Mononuclear cell (primary cell): Measurements from ENCODE around the gene SNX3. TPM values are rescaled to one million over a fixed set of nuclear protein-coding genes. Genes with fewer than 3 reads are reported as not detected.
"Not testable (repeated sequence)": the region's sequence is repeated elsewhere in the genome, so short reads cannot be mapped to it uniquely, and the experiment has no call there.

Experiments used
- H3K27me3 ChIP-seq: 2 replicates; pipeline ENCODE4 v1.6.0; 2011; ENCODE audit warnings: low read length, control low read depth; ENCODE audit not compliant: insufficient read depth
- H3K4me1 ChIP-seq: 2 replicates; pipeline ENCODE4 v1.5.1; 2011; ENCODE audit warnings: mild to moderate bottlenecking, low read length, control low read depth; ENCODE audit not compliant: insufficient read depth
- H3K4me3 ChIP-seq: 2 replicates; pipeline ENCODE4 v1.5.1; 2011; ENCODE audit warnings: mild to moderate bottlenecking, low read length, moderate library complexity
- H3K9me3 ChIP-seq: 2 replicates; pipeline ENCODE4 v1.5.1; 2011; ENCODE audit warnings: low read depth, mild to moderate bottlenecking, control low read depth, low read length
- total RNA-seq: library from RNA; depleted of rRNA; stranded (reverse); fragments of >200 nt; gene quantifications from one replicate; pipeline ENCODE4 v1.2.3, GENCODE V29; 2012

SNX3 gene
- 140 TPM for total RNA-seq

- H3K4me3 ChIP-seq, result peak within 1 kb of the TSS; percentile 96
- peaks cover 42% of the 10 kb centered on the region for H3K4me1 ChIP-seq
- H3K27me3 ChIP-seq, result no peaks in the 10 kb centered on the region
- no peaks in the 10 kb centered on the region for H3K9me3 ChIP-seq
These were observed at the start of gene SNX3 for GRCh38 chr6:108260809-108261569. TSS of gene SNX3 (minus strand) at chr6:108261040. CDS start at chr6:108260921, 119 bp downstream.

GRCh38 chr6:108309844-108310243 lies 49.0 kb upstream of the SNX3 start:
- Histone ChIP-seq H3K4me3 (no peak overlapping the region), H3K4me1 (no peaks in the 10 kb centered on the region), H3K27me3 (no peaks in the 10 kb centered on the region), H3K9me3 (no peaks in the 10 kb centered on the region)

- not testable (repeated sequence) for H3K27me3 ChIP-seq, H3K9me3 ChIP-seq, H3K4me3 ChIP-seq, H3K4me1 ChIP-seq
These were observed 47.8 kb upstream of the SNX3 start for GRCh38 chr6:108308641-108309040.

- Histone ChIP-seq H3K4me3 (no peak overlapping the region), H3K4me1 (no peaks in the 10 kb centered on the region), H3K27me3 (no peaks in the 10 kb centered on the region), H3K9me3 (no peaks in the 10 kb centered on the region)
These were observed 43.8 kb upstream of the SNX3 start for GRCh38 chr6:108304646-108305045.

GRCh38 chr6:108302386-108302785 lies 41.5 kb upstream of the SNX3 start:
- Histone ChIP-seq H3K4me1 (no peaks in the 10 kb centered on the region), H3K27me3 (no peaks in the 10 kb centered on the region), H3K4me3 (no peak overlapping the region), H3K9me3 (no peaks in the 10 kb centered on the region)

GRCh38 chr6:108295676-108296075 lies 34.8 kb upstream of the SNX3 start:
- peaks cover 15% of the 10 kb centered on the region for H3K4me1 ChIP-seq
- H3K27me3 ChIP-seq, result no peaks in the 10 kb centered on the region
- peak overlapping the region; percentile 79 for H3K4me3 ChIP-seq
- H3K9me3 ChIP-seq, result no peaks in the 10 kb centered on the region

- H3K9me3 ChIP-seq, result no peaks in the 10 kb centered on the region
- H3K4me3 ChIP-seq, result peak within 1 kb of the TSS; percentile 79
- H3K4me1 ChIP-seq, result peaks cover 15% of the 10 kb centered on the region
- no peaks in the 10 kb centered on the region for H3K27me3 ChIP-seq
These were observed 34.1 kb upstream of the SNX3 start, which contains the start of gene AFG1L for GRCh38 chr6:108294727-108295625. TSS of gene AFG1L (plus strand) at chr6:108295054. CDS start at chr6:108295080, 26 bp downstream.

GRCh38 chr6:108294297-108294726 lies 33.5 kb upstream of the SNX3 start:
- H3K4me1 ChIP-seq, result peaks cover 15% of the 10 kb centered on the region
- H3K9me3 ChIP-seq, result no peaks in the 10 kb centered on the region
- H3K4me3 ChIP-seq, result peak overlapping the region; percentile 79
- no peaks in the 10 kb centered on the region for H3K27me3 ChIP-seq

GRCh38 chr6:108293527-108294296 lies 32.9 kb upstream of the SNX3 start:
- Histone ChIP-seq H3K27me3 (no peaks in the 10 kb centered on the region), H3K4me3 (peak overlapping the region; percentile 79), H3K4me1 (peaks cover 15% of the 10 kb centered on the region), H3K9me3 (no peaks in the 10 kb centered on the region)

- H3K4me3 ChIP-seq, H3K9me3 ChIP-seq, H3K27me3 ChIP-seq: not testable (repeated sequence)
- H3K4me1 ChIP-seq, result peaks cover 15% of the 10 kb centered on the region
These were observed 31.7 kb upstream of the SNX3 start for GRCh38 chr6:108292561-108292960.

- Histone ChIP-seq H3K4me3 (no peak overlapping the region), H3K27me3 (no peaks in the 10 kb centered on the region), H3K9me3 (no peaks in the 10 kb centered on the region), H3K4me1 (peaks cover 15% of the 10 kb centered on the region)
These were observed 30.3 kb upstream of the SNX3 start for GRCh38 chr6:108291091-108291490.

- no peak overlapping the region for H3K4me3 ChIP-seq
- no peaks in the 10 kb centered on the region for H3K9me3 ChIP-seq
- H3K27me3 ChIP-seq, result no peaks in the 10 kb centered on the region
- peaks cover 2% of the 10 kb centered on the region for H3K4me1 ChIP-seq
These were observed 27.9 kb upstream of the SNX3 start for GRCh38 chr6:108288742-108289141.

GRCh38 chr6:108287373-108287772 lies 26.5 kb upstream of the SNX3 start:
- no peaks in the 10 kb centered on the region for H3K27me3 ChIP-seq
- H3K4me1 ChIP-seq, result no peaks in the 10 kb centered on the region
- H3K9me3 ChIP-seq, result no peaks in the 10 kb centered on the region
- H3K4me3 ChIP-seq, result no peak overlapping the region

- Histone ChIP-seq H3K4me1 (no peaks in the 10 kb centered on the region), H3K4me3 (no peak overlapping the region), H3K9me3 (no peaks in the 10 kb centered on the region), H3K27me3 (no peaks in the 10 kb centered on the region)
These were observed 25.5 kb upstream of the SNX3 start for GRCh38 chr6:108286366-108286765.

- H3K4me1 ChIP-seq, result no peaks in the 10 kb centered on the region
- no peaks in the 10 kb centered on the region for H3K9me3 ChIP-seq
- H3K27me3 ChIP-seq, result no peaks in the 10 kb centered on the region
- H3K4me3 ChIP-seq, result no peak overlapping the region
These were observed 24.5 kb upstream of the SNX3 start for GRCh38 chr6:108285381-108285780.
